Measurements from ENCODE around the gene SYT17.

The SYT17 gene

DNA sequence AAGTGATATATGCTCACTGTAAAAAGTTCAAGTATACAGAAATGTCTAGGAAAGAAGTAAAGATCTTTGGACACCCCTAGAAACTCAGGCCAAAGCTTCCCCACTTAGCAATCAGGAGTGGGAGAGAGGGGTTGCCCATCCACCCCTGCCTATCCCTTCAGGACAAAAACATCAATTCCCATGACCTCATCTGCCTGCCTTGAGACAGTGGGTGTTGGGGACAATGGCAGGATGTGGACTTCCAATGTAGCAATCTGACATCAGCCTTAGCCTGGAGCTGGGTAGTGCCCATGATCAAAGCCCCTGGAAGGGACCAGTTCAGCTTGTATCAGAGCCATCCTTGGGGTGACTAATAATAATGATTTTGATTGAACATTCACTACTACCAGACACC lies 36.2 kb upstream of the SYT17 start:
- no peak for FAIRE-seq

DNA sequence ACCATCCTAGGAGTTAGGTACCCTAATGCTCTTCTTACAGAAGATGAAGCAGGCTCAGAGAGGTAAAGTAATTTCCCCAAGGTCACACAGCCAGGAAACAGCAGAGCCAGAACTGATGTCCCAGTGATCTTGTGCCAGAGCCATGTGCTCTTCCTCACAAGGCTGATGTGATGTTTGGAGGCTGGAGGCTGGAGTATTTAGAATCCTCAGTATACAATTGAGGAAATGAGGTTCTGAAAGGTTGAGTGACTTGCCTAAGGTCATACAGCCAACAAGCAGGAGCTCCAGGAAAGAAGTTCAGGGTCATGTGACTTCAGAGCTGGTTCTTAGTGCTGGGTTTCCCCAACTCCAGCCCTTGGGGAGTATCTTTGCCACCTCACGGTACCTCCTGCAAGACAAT lies 35.8 kb upstream of the SYT17 start:
- no peak for DNase-seq (ENCODE audit: insufficient read length)
- peak; percentile 57 for FAIRE-seq
- no peak for TF ChIP-seq POLR2AphosphoS5 (IDR thresholded peaks at IDR 0.05; ENCODE audit: low read depth, low read length)
- no peak for TF ChIP-seq TAF1 (IDR thresholded peaks at IDR 0.05; ENCODE audit: borderline replicate concordance, low read depth, low read length)
- no peak for TF ChIP-seq POLR2A (IDR thresholded peaks at IDR 0.05; ENCODE audit: low read depth, low read length)

More for the DNA sequence above, 36.2 kb upstream of the SYT17 start:
- DNase-seq (ENCODE audit: insufficient read length) = no peak
- TF ChIP-seq POLR2AphosphoS5 (IDR thresholded peaks at IDR 0.05; ENCODE audit: low read depth, low read length) = no peak
- TF ChIP-seq POLR2A (IDR thresholded peaks at IDR 0.05; ENCODE audit: low read depth, low read length) = no peak
- no peak for TF ChIP-seq TAF1 (IDR thresholded peaks at IDR 0.05; ENCODE audit: borderline replicate concordance, low read depth, low read length)

- no peak for DNase-seq (ENCODE audit: insufficient read length)
- FAIRE-seq = peak; percentile 77
- TF ChIP-seq POLR2A (IDR thresholded peaks at IDR 0.05; ENCODE audit: low read depth, low read length) (no peak), TAF1 (IDR thresholded peaks at IDR 0.05; ENCODE audit: borderline replicate concordance, low read depth, low read length) (no peak), POLR2AphosphoS5 (IDR thresholded peaks at IDR 0.05; ENCODE audit: low read depth, low read length) (no peak)
Observed at GRCh38 chr16:19132898-19133297, 35.1 kb upstream of the SYT17 start.

GRCh38 chr16:19133600-19133999 lies 34.4 kb upstream of the SYT17 start:
- TF ChIP-seq POLR2AphosphoS5 (IDR thresholded peaks at IDR 0.05; ENCODE audit: low read depth, low read length) (no peak), TAF1 (IDR thresholded peaks at IDR 0.05; ENCODE audit: borderline replicate concordance, low read depth, low read length) (no peak), POLR2A (IDR thresholded peaks at IDR 0.05; ENCODE audit: low read depth, low read length) (no peak)
- DNase-seq (ENCODE audit: insufficient read length) (no peak), FAIRE-seq (no peak)

DNA sequence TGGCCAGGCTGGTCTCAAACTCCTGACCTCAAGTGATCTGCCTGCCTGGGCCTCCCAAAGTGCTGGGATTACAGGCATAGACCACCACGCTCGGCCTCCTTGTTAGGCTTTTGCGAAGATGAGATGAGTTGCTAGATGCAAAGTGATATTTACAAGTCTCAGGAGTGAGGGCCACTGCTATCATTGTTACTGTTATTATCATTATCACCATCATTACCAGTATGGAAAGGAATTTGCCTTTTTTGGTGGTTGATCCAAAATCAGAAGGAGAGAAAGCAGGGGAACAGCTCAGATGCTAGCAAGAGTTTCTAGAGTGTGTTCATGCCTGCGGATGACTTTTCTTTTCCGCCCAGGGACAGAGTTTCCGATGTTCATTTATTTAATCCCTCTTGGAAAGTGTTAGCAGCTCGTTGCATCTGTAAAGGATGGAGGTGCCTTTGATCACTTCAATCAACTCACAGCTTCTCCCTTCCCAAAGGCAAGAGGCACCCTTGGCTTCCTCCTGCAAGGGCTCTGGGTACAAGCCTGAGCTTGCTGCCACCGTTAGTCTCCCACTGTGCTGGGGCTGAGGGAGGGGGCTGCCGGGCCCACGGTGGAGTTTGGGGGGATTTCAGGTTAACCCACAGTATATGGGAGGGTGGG lies 32.7 kb upstream of the SYT17 start:
- no peak for TF ChIP-seq POLR2AphosphoS5 (IDR thresholded peaks at IDR 0.05; ENCODE audit: low read depth, low read length)
- TF ChIP-seq TAF1 (IDR thresholded peaks at IDR 0.05; ENCODE audit: borderline replicate concordance, low read depth, low read length) = no peak
- TF ChIP-seq POLR2A (IDR thresholded peaks at IDR 0.05; ENCODE audit: low read depth, low read length) = no peak
- FAIRE-seq (no peak), DNase-seq (ENCODE audit: insufficient read length) (no peak)

GRCh38 chr16:19135896-19136438 lies 32.1 kb upstream of the SYT17 start:
- no peak for TF ChIP-seq POLR2A (IDR thresholded peaks at IDR 0.05; ENCODE audit: low read depth, low read length)
- no peak for TF ChIP-seq TAF1 (IDR thresholded peaks at IDR 0.05; ENCODE audit: borderline replicate concordance, low read depth, low read length)
- no peak for FAIRE-seq
- no peak for DNase-seq (ENCODE audit: insufficient read length)

- no peak for FAIRE-seq
- TF ChIP-seq POLR2A (IDR thresholded peaks at IDR 0.05; ENCODE audit: low read depth, low read length) (no peak), TAF1 (IDR thresholded peaks at IDR 0.05; ENCODE audit: borderline replicate concordance, low read depth, low read length) (no peak), POLR2AphosphoS5 (IDR thresholded peaks at IDR 0.05; ENCODE audit: low read depth, low read length) (no peak)
- DNase-seq (ENCODE audit: insufficient read length) = no peak
Observed at GRCh38 chr16:19136549-19137196, 31.4 kb upstream of the SYT17 start.

GRCh38 chr16:19137201-19138128 lies 30.6 kb upstream of the SYT17 start:
- DNase-seq (ENCODE audit: insufficient read length) (no peak), FAIRE-seq (no peak)

DNA sequence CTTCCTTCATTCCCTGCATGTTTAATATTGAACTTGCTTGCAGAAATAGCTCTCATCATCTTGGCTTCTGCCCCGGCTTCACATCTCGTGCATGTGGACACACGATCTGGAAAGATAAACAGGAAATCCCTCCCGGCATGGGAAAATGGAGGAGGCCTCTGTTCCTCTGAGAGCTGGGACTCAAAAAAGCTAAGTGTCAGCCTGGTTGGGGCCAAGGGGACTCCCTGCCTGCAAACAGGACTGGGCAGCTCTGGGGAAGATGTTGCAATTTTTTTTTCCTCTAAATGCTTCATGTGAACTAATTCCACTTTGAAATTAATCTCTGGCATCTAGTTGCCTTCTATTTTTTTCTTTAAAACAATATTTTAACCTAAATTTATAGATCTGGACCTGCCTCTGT lies 29.4 kb upstream of the SYT17 start:
- DNase-seq (ENCODE audit: insufficient read length) = no peak
- FAIRE-seq = no peak
- no peak for TF ChIP-seq POLR2AphosphoS5 (IDR thresholded peaks at IDR 0.05; ENCODE audit: low read depth, low read length)
- TF ChIP-seq POLR2A (IDR thresholded peaks at IDR 0.05; ENCODE audit: low read depth, low read length) = no peak
- TF ChIP-seq TAF1 (IDR thresholded peaks at IDR 0.05; ENCODE audit: borderline replicate concordance, low read depth, low read length) = no peak

More at GRCh38 chr16:19137201-19138128, 30.6 kb upstream of the SYT17 start:
- TF ChIP-seq POLR2A (IDR thresholded peaks at IDR 0.05; ENCODE audit: low read depth, low read length) (no peak), TAF1 (IDR thresholded peaks at IDR 0.05; ENCODE audit: borderline replicate concordance, low read depth, low read length) (no peak), POLR2AphosphoS5 (IDR thresholded peaks at IDR 0.05; ENCODE audit: low read depth, low read length) (no peak)

DNA sequence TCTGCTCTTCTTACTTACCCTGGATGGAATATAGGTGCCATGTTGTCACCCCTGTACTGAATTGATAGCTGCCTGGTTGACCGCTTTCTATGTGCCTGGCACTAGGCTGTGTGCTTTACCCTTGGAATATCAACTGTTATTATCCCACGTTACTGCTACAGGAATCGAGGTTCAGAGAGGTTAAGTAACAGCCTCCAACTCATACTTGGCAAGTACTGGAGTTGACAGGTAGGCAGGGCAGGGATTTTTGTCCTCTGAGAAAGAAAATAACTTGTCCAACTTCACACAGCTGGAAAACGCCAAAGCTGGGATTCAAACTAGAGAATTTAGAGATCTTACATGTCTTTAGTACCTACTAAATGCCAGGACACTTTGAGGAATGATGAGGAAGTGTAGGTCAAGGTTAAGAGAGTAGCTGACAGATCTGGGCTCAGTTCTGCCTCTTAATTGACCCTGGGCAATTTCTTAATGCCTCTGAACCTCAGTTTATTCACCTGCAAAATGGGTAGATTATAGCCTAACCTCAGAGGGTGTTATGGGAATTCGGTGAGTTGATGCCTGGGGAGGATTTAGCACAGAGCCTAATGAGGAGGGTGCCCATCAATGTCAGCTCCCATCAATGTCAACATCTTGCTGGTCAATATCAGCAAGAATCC lies 28.5 kb upstream of the SYT17 start:
- TF ChIP-seq POLR2A (IDR thresholded peaks at IDR 0.05; ENCODE audit: low read depth, low read length) (no peak), TAF1 (IDR thresholded peaks at IDR 0.05; ENCODE audit: borderline replicate concordance, low read depth, low read length) (no peak), POLR2AphosphoS5 (IDR thresholded peaks at IDR 0.05; ENCODE audit: low read depth, low read length) (no peak)
- no peak for DNase-seq (ENCODE audit: insufficient read length)
- no peak for FAIRE-seq

DNA sequence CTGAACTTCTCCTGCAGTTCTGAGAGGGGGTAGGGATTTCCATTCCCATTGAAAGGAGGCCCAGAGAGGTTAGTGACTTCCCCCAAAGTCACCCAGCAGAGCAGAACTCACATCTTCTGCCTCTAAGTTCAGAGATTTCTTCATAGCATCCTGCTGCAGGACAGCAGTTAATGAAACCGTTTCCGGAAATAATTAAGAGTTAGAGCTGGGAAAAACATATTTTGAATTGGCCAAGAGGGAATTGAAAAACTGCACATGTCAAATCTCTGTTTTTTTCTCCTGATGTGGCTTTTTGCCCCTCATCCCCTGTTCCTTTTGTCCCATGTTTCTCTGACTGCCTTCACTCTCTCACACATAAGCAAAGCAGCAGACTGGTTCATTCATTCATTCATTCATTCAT lies 27.6 kb upstream of the SYT17 start:
- TF ChIP-seq POLR2AphosphoS5 (IDR thresholded peaks at IDR 0.05; ENCODE audit: low read depth, low read length) = no peak
- no peak for TF ChIP-seq POLR2A (IDR thresholded peaks at IDR 0.05; ENCODE audit: low read depth, low read length)
- no peak for TF ChIP-seq TAF1 (IDR thresholded peaks at IDR 0.05; ENCODE audit: borderline replicate concordance, low read depth, low read length)
- DNase-seq (ENCODE audit: insufficient read length) (no peak), FAIRE-seq (no peak)
